ENCODE data around the gene ZNF93. TPM values are rescaled to one million over a fixed set of nuclear protein-coding genes. Genes with fewer than 3 reads are reported as not detected.

Gene ZNF93
- total RNA-seq, 1 donor from 2014 or later = 4.7 TPM

Other genes starting within 250 kb of the ZNF93 start
- gene ATP13A1, start 237.3 kb upstream of the ZNF93 start, total RNA-seq = 62.8 and 67.2 TPM in 2 replicates
- gene ZNF101, start 232.1 kb upstream of the ZNF93 start, total RNA-seq = 7.1 and 8.4 TPM in 2 replicates
- gene ZNF14, start 167.8 kb upstream of the ZNF93 start, total RNA-seq = 4.7 and 5.3 TPM in 2 replicates
- 7.8 and 10.5 TPM in 2 replicates for gene ZNF506, start 79.2 kb upstream of the ZNF93 start, total RNA-seq
- gene ZNF253, start 35.1 kb upstream of the ZNF93 start, total RNA-seq = 10.6 and 12.8 TPM in 2 replicates
- 6.0 and 6.9 TPM in 2 replicates for gene ZNF682, start 138.6 kb downstream of the ZNF93 start, total RNA-seq
- 3.0 and 3.4 TPM in 2 replicates for gene ZNF90, start 177.1 kb downstream of the ZNF93 start, total RNA-seq